Neutrophil (primary cell): ENCODE measurements around the gene OSBPL3.

Experiments used
- H3K27ac ChIP-seq: fragments of 200-600 bp; sonication (generic); 2 replicates; pipeline ENCODE4 v1.5.1; 2016; ENCODE audit warnings: mild to moderate bottlenecking, moderate library complexity
- H3K27me3 ChIP-seq: fragments of 200-600 bp; sonication (generic); 2 replicates; pipeline ENCODE4 v1.6.0; 2016; ENCODE audit warnings: mild to moderate bottlenecking
- H3K36me3 ChIP-seq: fragments of 200-600 bp; sonication (generic); 2 replicates; pipeline ENCODE4 v1.5.1; 2017
- H3K4me1 ChIP-seq, 2 experiments: fragments of 200-600 bp in 1 of 2; sonication (generic) in 1 of 2; 1 replicate in 1 of 2; 2 replicates in 1 of 2; pipeline versions ENCODE4 v1.5.1 to v1.6.1; 2013 to 2016; ENCODE audit warnings: low read depth in 1 of 2, low read length in 1 of 2, mild to moderate bottlenecking in 1 of 2, moderate library complexity in 1 of 2; ENCODE audit not compliant: control insufficient read depth in 1 of 2, insufficient read depth in 1 of 2
- H3K4me3 ChIP-seq, 2 experiments: fragments of 200-600 bp in 1 of 2; sonication (generic) in 1 of 2; 1 replicate in 1 of 2; 2 replicates in 1 of 2; pipeline ENCODE4 v1.5.1; 2013 to 2016; ENCODE audit warnings: low read depth in 1 of 2, low read length in 1 of 2, mild to moderate bottlenecking in 1 of 2, moderate library complexity in 1 of 2
- H3K9me3 ChIP-seq: fragments of 200-600 bp; sonication (generic); 2 replicates; pipeline ENCODE4 v1.5.1; 2016
- TF ChIP-seq, protein P1 (sequence below): fragments of 200-600 bp; sonication (generic); IDR thresholded peaks from 2 replicates; pipeline ENCODE4 v1.5.1; 2016; ENCODE audit warnings: antibody characterized with exemption

Gene OSBPL3

DNA sequence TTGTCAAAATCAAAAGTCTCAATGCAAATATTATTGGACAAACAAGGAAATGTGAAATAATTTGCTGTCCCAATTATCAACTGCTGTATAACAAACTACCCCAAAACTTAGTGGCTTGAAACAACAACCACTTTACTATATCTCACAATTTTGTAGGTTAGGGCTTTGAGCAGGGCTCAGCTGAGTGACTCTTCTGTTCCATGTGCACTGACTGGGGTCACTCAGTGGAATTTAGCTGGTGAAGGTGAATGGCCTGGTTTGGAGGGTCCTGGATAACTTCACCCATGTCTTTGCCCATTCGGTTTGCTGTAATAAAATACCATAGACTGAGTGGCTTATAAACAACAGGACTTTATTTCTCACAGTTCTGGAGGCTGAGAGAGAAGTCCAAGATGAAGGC is 219.0 kb downstream of the OSBPL3 start:
- H3K9me3 ChIP-seq = no peaks in the 10 kb centered on the region
- peaks cover 95% of the 10 kb centered on the region for H3K27me3 ChIP-seq
- no peaks in the 10 kb centered on the region for H3K36me3 ChIP-seq
- no peak overlapping the region for H3K4me3 ChIP-seq
- no peak overlapping the region for H3K27ac ChIP-seq
- peaks cover 4 to 13% of the 10 kb centered on the region in 2 experiments for H3K4me1 ChIP-seq
- TF ChIP-seq, protein P1, sequence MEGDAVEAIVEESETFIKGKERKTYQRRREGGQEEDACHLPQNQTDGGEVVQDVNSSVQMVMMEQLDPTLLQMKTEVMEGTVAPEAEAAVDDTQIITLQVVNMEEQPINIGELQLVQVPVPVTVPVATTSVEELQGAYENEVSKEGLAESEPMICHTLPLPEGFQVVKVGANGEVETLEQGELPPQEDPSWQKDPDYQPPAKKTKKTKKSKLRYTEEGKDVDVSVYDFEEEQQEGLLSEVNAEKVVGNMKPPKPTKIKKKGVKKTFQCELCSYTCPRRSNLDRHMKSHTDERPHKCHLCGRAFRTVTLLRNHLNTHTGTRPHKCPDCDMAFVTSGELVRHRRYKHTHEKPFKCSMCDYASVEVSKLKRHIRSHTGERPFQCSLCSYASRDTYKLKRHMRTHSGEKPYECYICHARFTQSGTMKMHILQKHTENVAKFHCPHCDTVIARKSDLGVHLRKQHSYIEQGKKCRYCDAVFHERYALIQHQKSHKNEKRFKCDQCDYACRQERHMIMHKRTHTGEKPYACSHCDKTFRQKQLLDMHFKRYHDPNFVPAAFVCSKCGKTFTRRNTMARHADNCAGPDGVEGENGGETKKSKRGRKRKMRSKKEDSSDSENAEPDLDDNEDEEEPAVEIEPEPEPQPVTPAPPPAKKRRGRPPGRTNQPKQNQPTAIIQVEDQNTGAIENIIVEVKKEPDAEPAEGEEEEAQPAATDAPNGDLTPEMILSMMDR = no peak

DNA sequence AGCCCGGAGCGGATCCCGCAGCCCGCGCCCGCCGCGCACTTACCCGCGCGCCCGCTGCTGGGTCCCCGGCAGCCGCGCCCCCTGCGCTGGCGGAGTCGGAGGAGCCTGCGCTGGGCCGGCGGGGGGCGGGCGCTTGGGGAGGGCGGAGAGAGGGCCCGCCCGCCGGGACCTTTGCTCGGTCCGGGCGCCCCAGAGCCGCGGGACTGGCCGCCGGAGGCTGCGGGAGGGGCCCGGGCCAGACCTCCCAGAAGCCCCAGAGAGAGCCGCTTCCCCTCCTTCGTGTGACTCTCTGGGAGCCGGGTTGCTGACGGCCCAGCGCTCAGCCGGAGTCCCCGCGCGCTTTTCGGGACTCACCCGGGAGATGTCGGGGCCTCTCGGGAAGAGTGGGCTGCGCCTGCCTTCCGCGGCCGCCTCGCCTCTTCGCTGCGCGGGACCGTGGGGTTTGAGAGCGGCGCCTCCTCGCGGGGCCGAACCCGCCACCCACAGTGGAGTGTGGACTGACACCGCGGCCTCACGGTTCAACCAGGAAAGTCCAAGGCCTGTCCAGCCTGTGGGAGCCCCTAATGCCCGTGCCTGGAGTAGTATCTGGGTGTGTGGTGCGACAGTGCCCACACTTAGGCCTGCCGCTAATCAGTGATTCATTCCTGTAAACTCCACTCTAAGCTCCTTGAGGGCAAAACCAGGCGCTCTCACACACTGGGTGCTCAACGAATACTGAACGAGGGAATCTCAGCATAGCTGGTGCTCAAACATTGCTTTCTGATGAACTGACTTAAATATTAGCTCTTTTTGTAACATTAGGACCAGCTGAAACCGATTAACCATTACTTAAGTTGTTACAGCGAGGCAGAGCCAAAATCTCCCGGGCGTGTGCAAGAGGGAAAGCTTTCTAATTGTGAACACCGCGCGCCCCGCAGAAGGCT is 222.4 kb downstream of the OSBPL3 start, which contains the start of gene GSDME:
GSDME (minus strand) TSS at position 112 of the 923 bp plus-strand sequence. CDS start 7,690 bp downstream, outside the sequence.
- TF ChIP-seq, protein P1 = no peak
- Histone ChIP-seq H3K27ac (no peak within 1 kb of the TSS), H3K9me3 (no peaks in the 10 kb centered on the region), H3K27me3 (peaks cover 99% of the 10 kb centered on the region), H3K4me3 (no peak within 1 kb of the TSS), H3K4me1 (peaks cover 4 to 13% of the 10 kb centered on the region in 2 experiments), H3K36me3 (no peaks in the 10 kb centered on the region)

DNA sequence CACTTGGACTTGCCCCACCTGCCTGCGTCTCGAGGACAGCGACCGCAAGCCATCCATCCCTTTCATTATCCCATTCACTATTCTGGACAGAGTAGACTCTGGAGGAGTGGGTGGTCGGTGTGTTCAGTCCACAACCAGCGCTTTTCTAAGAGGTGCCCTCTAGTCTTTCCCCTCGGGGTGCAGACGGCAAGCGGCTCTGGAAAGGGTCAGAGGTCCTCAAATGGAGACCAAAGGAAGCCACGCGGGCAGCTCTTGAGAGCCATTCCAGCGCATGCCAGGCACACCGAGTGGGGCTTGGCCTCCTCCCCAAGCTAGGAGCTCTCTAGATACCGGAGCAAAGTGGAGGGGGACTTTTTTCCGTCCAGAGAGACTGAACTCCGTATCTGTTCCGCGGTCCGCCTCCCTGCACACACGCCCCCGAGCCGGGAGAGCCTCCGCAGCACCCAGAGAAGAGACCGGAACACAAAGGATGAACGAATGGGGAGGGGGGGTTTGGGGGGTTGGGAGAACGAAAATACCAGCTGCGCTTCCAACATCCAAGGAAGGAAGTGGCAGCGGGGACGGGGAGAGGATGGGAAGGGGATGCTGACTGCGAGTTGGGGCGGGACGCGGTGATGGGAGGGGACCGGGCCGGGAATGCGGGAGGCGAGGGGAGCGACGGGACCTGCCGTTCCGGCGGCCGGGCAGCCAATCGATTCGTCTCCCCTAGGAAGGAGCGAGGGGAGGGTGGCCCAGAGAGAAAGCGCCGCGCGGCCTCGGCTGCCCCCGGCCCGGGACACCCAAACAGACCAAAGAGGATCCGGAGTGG is 223.2 kb downstream of the OSBPL3 start:
- Histone ChIP-seq H3K27ac (no peak overlapping the region), H3K9me3 (no peaks in the 10 kb centered on the region), H3K36me3 (no peaks in the 10 kb centered on the region), H3K27me3 (peaks cover 100% of the 10 kb centered on the region), H3K4me1 (peaks cover 4 to 13% of the 10 kb centered on the region in 2 experiments), H3K4me3 (no peak overlapping the region)
- TF ChIP-seq, protein P1 = no peak

DNA sequence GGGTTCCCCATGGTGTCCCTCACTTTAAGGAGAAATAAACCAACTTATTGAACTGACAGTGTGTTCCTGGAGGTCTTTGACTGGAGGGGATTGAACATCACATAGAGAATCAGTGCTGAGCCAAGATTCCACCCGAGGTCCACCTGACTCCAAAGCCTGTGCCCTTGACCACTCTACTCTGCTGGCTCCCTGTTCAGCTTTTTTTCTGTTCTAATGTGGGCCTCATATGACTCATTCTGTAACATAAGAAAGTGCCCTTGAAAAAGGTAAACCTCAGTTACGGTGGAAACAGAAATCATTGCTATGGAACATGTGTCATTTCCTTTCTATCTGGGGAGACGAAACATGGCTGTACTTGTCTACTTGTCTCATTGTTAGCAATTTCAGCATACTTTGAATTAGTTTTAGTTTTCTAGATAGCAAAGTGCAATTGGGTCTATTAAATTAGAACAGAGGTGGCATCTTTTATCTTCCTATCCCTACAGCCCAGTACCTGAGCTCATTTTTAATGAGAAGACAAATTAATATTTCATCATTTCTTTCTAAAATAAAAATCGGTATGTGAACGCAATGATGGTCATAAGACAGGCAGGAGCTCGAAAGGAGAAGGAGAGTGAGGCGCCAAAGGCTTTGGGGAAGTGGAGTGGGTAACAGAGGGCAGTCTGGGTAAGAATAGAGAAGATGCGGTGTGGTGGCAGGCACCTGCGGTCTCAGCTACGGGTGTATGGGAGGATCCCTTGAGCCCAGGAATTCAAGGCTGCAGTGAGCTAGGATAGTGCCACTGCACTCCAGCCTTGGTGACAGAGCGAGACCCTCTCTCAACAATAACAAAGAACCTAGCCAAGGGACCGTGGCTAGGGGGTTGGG is 224.2 kb downstream of the OSBPL3 start:
- Histone ChIP-seq H3K27me3 (peaks cover 99% of the 10 kb centered on the region), H3K4me3 (no peak overlapping the region), H3K4me1 (peaks cover 4 to 13% of the 10 kb centered on the region in 2 experiments), H3K36me3 (no peaks in the 10 kb centered on the region), H3K9me3 (no peaks in the 10 kb centered on the region), H3K27ac (no peak overlapping the region)
- TF ChIP-seq, protein P1 = no peak
